K562 (cell line): ENCODE measurements around the gene CTNNBL1. TPM values are rescaled to one million over a fixed set of nuclear protein-coding genes. Genes with fewer than 3 reads are reported as not detected.

Experiments
- CTCFL ChIP-seq: IDR thresholded peaks from 2 replicates; pipeline ENCODE4 v1.6.1; 2011; ENCODE audit warnings: borderline replicate concordance, low read depth, mild to moderate bottlenecking, moderate library complexity, low read length; ENCODE audit not compliant: insufficient read depth, poor library complexity, severe bottlenecking
- JUN ChIP-seq, 2 experiments: sonication (generic) in 1 of 2; formaldehyde crosslinking in 1 of 2; IDR thresholded peaks; 2 replicates each; pipeline versions ENCODE4 v1.6.1 to v1.8.0; 2012 to 2022; ENCODE audit warnings: borderline replicate concordance in 2 of 2, mild to moderate bottlenecking in 2 of 2, improper control_type of control experiment in 1 of 2, low read depth in 1 of 2, low read length in 1 of 2, missing genetic modification reagents in 1 of 2
- LEF1 ChIP-seq: fragments of 450-650 bp; IDR thresholded peaks from 2 replicates; pipeline ENCODE4 v1.6.1; 2016; ENCODE audit warnings: mild to moderate bottlenecking
- POLR2A ChIP-seq: fragments of 450-650 bp; conservative IDR thresholded peaks from 2 replicates; pipeline ENCODE4 v1.6.1; 2016
- TOE1 ChIP-seq, 2 experiments: fragments of 450-650 bp in 1 of 2; sonication (generic) in 1 of 2; formaldehyde crosslinking in 1 of 2; IDR thresholded peaks; 2 replicates each; pipeline versions ENCODE4 v1.7.1 to v1.8.0; 2016 to 2022; ENCODE audit warnings: borderline replicate concordance in 2 of 2, mild to moderate bottlenecking in 2 of 2, antibody characterized with exemption in 1 of 2, inconsistent platforms in 1 of 2, low read depth in 1 of 2, missing genetic modification reagents in 1 of 2, moderate library complexity in 1 of 2
- ZNF184 ChIP-seq: sonication (generic); formaldehyde crosslinking; IDR thresholded peaks from 2 replicates; pipeline ENCODE4 v1.5.0; 2020; ENCODE audit warnings: missing genetic modification reagents
- ZNF23 ChIP-seq: fragments of 250-450 bp; sonication (Bioruptor Pico); IDR thresholded peaks from 2 replicates; pipeline ENCODE4 v1.4.0; 2020; ENCODE audit warnings: mild to moderate bottlenecking
- ZNF318 ChIP-seq, 2 experiments: fragments of 450-650 bp; IDR thresholded peaks; 2 replicates each; pipeline ENCODE4 v1.6.1; 2016; ENCODE audit warnings: mild to moderate bottlenecking in 2 of 2, borderline replicate concordance in 1 of 2, low read depth in 1 of 2, moderate library complexity in 1 of 2
- ZNF609 ChIP-seq: sonication (generic); formaldehyde crosslinking; IDR thresholded peaks from 2 replicates; pipeline ENCODE4 v1.8.1; 2023; ENCODE audit warnings: missing genetic modification reagents, mild to moderate bottlenecking, borderline replicate concordance
- polyA plus RNA-seq, 8 experiments: library from polyadenylated mRNA; depleted of rRNA in 4 of 8; stranded (reverse) in 5 of 8; unstranded in 3 of 8; fragments of >200 nt; fragmentation: Nextera tagmentation in 2 of 8; fragmentation: Illumina TruSeq in 1 of 8; extraction: Ambion mirVana in 2 of 8; extraction: Trizol in 1 of 8; gene quantifications; 2 replicates each; pipeline versions ENCODE4 v1.2.1 to v1.2.3, GENCODE V29; 2011 to 2014; ENCODE audit warnings: inconsistent platforms in 1 of 8, missing spikeins in 1 of 8
- total RNA-seq, 7 experiments: library from RNA; depleted of rRNA in 6 of 7; stranded (reverse); fragments of >200 nt in 6 of 7; fragmentation: Illumina TruSeq in 2 of 7; extraction: Trizol in 2 of 7; gene quantifications; 2 replicates each; pipeline versions ENCODE4 v1.2.1 to v1.2.3, GENCODE V29; 2011 to 2021; ENCODE audit warnings: low replicate concordance in 1 of 7
- TF ChIP-seq, protein P1 (sequence below): fragments of 250-450 bp; sonication (Bioruptor Pico); IDR thresholded peaks from 2 replicates; pipeline ENCODE4 v1.8.0; 2021; ENCODE audit warnings: borderline replicate concordance, mild to moderate bottlenecking, moderate library complexity; ENCODE audit not compliant: poor library complexity, severe bottlenecking

Gene CTNNBL1
- total and polyA plus RNA-seq, 9 of the 15 experiments (the other 6 are each of a cell fraction or from before 2014, with no cell fraction given): 32.4 to 85.6 (median 43.6) TPM

- TF ChIP-seq ZNF318 (IDR thresholded peaks at IDR 0.05; ENCODE audit: borderline replicate concordance in 1 of 2, low read depth in 1 of 2): no peak
- TF ChIP-seq ZNF23 (CRISPR knock-in tag): no peak
- no peak for TF ChIP-seq ZNF609 (CRISPR knock-in tag)
- no peak for TF ChIP-seq POLR2A
- TF ChIP-seq, protein P1, sequence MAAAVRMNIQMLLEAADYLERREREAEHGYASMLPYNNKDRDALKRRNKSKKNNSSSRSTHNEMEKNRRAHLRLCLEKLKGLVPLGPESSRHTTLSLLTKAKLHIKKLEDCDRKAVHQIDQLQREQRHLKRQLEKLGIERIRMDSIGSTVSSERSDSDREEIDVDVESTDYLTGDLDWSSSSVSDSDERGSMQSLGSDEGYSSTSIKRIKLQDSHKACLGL (CRISPR knock-in tag): no peak
- TF ChIP-seq ZNF184 (CRISPR knock-in tag): no peak
- TF ChIP-seq JUN (IDR thresholded peaks at IDR 0.05; ENCODE audit: borderline replicate concordance, low read depth, low read length): no peak
- no peak for TF ChIP-seq JUN (CRISPR knock-in tag; IDR thresholded peaks at IDR 0.05; ENCODE audit: borderline replicate concordance)
- no peak for TF ChIP-seq TOE1 (IDR thresholded peaks at IDR 0.05; ENCODE audit: borderline replicate concordance)
- TF ChIP-seq TOE1 (CRISPR knock-in tag; IDR thresholded peaks at IDR 0.05; ENCODE audit: borderline replicate concordance, low read depth): no peak
- peak; percentile 21; the same call in 1 of the 2 replicates for TF ChIP-seq LEF1
- no peak for TF ChIP-seq CTCFL
Observed at GRCh38 chr20:37711001-37711400, 17.2 kb downstream of the CTNNBL1 start (continued).
